Eye (tissue), 1 donor: ENCODE results near the gene CFB.
"Not testable (repeated sequence)": the region's sequence is repeated elsewhere in the genome, so short reads cannot be mapped to it uniquely, and the experiment has no call there.

Source experiments
- DNase-seq: peaks from one replicate; pipeline ENCODE4 v3.0.0-alpha.2; 2015

The CFB gene

GRCh38 chr6:31915351-31915750 lies 30.5 kb upstream of the CFB start:
- no peak for DNase-seq

GRCh38 chr6:31915756-31916155 lies 30.1 kb upstream of the CFB start:
- DNase-seq = no peak

DNA sequence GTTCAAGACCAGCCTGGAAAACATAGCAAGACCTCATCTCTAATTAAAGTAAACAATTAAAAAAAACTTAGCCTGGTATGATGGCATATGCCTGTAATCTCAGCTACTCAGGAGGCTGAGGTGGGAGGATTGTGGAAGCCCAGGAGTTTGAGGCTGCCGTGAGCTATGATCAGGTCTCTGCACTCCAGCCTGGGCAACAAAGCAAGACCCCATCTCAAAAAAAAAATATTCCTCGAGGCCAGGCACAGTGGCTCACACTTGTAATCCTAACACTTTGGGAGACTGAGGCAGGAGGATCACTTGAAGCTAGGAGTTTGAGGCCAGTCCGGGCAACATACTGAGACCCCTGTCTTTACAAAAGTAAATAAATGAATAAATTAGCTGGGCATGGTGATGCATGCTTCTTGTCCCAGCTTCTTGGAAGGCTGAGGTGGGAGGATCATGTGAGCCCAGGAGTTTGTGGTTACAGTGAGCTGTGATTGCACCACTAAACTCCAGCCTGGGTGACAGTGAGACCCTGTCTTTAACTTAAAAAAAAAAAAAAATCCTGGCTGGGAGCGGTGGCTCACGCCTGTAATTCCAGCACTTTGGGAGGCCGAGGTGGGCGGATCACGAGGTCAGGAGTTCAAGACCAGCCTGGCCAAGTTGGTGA lies 27.7 kb upstream of the CFB start:
- no peak for DNase-seq

DNA sequence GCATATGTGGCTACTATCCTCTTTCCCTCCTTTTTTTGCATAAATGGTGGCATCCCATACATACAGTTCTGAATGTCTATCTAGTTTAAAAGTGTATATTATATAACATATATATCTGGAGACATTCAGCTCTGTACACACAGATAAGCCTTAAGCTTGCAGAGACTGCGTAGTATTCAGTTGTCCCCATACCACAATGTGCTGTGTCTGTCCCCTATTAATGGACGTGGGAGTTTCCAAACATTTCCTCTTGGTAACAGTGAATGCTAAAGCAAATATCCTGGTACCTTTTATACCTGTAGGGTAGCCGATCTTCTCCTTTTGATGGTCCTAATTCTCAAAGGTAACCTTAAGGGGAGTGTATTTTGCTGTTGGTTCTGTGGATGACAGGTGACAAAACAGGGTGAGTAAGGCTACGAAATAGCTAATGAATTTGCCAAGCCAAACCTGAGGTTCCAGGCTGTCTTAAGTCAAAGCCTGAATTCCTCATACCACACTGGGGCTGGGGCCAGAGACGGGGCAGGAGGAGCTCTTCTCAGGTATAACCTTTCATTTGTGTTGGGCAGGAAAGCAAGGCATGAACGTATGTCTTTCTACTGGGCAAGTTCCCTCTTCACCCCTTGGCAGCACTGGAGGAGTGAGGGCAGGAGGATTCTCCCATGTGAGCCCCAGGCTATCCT lies 26.1 kb upstream of the CFB start:
- DNase-seq = no peak

GRCh38 chr6:31920811-31921210 lies 25.1 kb upstream of the CFB start:
- DNase-seq = no peak

- DNase-seq = no peak
Observed at GRCh38 chr6:31922942-31923341, 23.0 kb upstream of the CFB start.

- no peak for DNase-seq
Observed at GRCh38 chr6:31927242-31927862, 18.5 kb upstream of the CFB start, which contains the start of gene C2. Gene C2 (plus strand): TSS chr6:31927717. CDS start chr6:31927753, 36 bp downstream.

DNA sequence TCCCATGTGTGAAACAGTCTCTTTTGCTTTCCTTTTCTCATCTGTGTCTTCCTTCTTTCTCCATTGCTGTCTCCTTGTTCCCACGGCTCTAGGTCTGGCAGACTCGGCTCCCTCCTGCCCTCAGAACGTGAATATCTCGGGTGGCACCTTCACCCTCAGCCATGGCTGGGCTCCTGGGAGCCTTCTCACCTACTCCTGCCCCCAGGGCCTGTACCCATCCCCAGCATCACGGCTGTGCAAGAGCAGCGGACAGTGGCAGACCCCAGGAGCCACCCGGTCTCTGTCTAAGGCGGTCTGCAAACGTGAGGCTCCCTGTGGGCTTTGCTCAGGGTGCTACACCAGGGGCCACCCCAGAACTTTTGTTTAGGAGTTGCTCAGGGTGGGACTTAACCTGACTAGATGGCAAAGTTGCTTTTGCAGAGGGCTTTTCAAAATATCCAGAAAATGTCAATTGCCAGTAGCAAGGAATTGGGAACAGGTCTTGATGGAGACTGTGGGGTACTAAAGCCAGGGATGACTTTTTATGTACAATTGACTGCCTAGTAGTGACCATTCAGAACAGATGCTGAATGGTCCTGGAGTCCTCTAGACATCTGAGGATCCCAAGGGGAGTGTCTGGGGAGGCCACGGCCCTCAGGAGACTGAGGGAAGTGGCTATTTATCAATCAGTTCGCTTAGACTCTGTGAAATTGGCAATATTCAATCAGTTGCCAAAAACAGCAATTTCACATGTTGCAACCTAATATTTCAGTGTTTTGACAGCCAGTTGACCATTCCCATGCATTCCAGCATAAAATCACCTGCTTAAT lies 17.8 kb upstream of the CFB start:
- no peak for DNase-seq

DNA sequence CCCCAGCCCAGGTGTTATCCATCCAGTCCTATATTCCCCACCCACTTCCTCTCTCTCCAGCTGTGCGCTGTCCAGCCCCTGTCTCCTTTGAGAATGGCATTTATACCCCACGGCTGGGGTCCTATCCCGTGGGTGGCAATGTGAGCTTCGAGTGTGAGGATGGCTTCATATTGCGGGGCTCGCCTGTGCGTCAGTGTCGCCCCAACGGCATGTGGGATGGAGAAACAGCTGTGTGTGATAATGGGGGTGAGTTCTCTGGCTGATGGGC lies 17.3 kb upstream of the CFB start:
- DNase-seq = no peak

- no peak for DNase-seq
Observed at GRCh38 chr6:31930962-31931361, 14.9 kb upstream of the CFB start.

DNA sequence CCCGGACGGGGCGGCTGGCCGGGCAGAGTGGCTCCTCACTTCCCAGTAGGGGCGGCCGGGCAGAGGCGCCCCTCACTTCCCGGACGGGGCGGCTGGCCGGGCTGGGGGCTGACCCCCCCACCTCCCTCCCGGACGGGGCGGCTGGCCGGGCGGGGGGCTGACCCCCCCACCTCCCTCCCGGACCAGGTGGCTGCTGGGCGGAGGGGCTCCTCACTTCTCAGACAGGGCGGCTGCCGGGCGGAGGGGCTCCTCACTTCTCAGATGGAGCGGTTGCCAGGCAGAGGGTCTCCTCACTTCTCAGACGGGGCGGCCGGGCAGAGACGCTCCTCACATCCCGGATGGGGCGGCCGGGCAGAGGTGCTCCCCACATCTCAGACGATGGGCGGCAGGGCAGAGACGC lies 13.8 kb upstream of the CFB start:
- not testable (repeated sequence) for DNase-seq

DNA sequence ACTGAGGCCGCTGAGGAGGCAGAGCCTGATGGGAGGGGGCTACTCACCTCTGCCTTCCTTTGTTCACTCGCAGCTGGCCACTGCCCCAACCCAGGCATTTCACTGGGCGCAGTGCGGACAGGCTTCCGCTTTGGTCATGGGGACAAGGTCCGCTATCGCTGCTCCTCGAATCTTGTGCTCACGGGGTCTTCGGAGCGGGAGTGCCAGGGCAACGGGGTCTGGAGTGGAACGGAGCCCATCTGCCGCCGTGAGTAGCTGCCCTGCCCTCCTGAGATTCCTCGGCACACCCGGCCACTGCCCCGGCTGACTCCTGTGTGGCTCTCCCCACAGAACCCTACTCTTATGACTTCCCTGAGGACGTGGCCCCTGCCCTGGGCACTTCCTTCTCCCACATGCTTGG lies 12.4 kb upstream of the CFB start:
- DNase-seq = no peak

DNA sequence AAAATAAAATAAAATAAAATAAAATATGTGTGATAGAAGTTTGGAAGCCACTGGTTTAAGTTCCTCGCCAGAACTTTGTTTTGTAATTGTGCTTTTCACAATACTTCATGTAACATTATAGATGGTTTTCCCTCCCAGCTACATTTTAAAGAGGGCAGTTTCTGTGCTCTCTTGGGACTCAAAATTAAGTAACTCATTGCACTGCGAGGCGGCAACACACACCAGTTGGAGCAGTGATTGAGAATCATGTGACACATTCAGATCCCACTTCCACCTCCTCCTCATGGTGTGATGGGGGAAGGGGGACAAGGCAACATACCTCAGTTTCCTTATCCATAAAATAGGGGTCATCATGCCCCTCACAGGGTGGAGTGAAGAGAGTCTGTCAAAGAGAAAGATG lies 10.9 kb upstream of the CFB start:
- DNase-seq = no peak

GRCh38 chr6:31935823-31936222 lies 10.1 kb upstream of the CFB start:
- no peak for DNase-seq

DNA sequence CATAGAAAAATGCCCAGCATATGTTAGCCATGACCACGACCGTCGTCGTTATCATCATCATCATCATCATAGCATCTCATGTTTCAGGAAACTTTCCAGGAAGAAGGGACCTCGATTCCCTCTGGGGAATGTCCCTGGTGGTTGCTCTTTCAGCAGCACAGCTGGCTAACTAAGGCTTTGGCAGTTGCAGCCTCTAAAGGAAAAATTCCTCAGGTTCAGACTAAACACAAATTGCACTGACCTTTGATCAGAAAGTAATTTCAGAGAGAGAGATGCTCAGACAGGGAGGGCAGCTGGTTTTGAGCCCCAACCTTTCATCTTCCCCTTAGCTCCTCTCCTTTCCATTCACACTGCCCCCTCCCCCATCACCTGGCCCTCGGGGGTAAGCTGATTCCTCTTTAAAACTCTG lies 5.6 kb upstream of the CFB start:
- no peak for DNase-seq

DNA sequence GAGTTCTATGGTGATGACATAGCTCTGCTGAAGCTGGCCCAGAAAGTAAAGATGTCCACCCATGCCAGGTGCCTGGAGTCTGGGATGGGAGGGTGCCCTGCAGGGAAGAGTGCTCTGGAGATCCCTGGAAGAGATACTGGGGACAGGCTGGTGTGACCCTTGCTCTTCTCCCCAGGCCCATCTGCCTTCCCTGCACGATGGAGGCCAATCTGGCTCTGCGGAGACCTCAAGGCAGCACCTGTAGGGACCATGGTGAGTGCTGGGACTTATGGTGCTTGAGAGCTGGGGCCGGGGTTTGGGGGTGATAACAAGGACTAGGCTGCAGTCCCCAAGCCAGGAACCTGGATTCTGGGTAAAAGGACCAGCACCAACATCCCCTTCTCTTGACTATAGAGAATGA lies 2.2 kb upstream of the CFB start:
- DNase-seq = no peak

DNA sequence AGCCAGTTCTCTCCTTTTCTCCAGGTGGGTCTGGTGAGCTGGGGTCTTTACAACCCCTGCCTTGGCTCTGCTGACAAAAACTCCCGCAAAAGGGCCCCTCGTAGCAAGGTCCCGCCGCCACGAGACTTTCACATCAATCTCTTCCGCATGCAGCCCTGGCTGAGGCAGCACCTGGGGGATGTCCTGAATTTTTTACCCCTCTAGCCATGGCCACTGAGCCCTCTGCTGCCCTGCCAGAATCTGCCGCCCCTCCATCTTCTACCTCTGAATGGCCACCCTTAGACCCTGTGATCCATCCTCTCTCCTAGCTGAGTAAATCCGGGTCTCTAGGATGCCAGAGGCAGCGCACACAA lies 765 bp upstream of the CFB start:
- no peak for DNase-seq

DNA sequence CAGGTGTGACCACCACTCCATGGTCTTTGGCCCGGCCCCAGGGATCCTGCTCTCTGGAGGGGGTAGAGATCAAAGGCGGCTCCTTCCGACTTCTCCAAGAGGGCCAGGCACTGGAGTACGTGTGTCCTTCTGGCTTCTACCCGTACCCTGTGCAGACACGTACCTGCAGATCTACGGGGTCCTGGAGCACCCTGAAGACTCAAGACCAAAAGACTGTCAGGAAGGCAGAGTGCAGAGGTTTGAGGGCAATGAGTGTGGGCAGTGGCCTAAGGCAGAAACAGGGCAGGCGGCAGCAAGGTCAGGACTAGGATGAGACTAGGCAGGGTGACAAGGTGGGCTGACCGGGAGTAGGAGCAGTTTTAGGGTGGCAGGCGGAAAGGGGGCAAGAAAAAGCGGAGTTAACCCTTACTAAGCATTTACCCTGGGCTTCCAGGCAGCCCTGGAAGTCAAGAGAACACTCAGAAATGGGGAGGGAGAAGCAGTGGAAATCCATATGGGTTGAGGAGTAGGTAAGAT lies 533 bp downstream of the CFB start:
- no peak for DNase-seq

- no peak for DNase-seq
Observed at GRCh38 chr6:31947070-31947675, 1.3 kb downstream of the CFB start.

- DNase-seq = no peak
Observed at GRCh38 chr6:31947864-31948263, 2.0 kb downstream of the CFB start.

- no peak for DNase-seq
Observed at GRCh38 chr6:31948306-31948705, 2.4 kb downstream of the CFB start.

GRCh38 chr6:31948753-31949413 lies 3.0 kb downstream of the CFB start:
- DNase-seq = no peak
